GM18526 (cell line): ENCODE data around the gene COL4A1.

Experiments
- POLR2A ChIP-seq: IDR thresholded peaks from 3 replicates; pipeline ENCODE4 v1.6.1; 2011; ENCODE audit not compliant: insufficient read length; ENCODE audit errors: extremely low read depth

The COL4A1 gene

GRCh38 chr13:110331362-110331761 lies 24.4 kb upstream of the COL4A1 start:
- no peak for TF ChIP-seq POLR2A

- no peak for TF ChIP-seq POLR2A
Observed at GRCh38 chr13:110330491-110331011, 23.6 kb upstream of the COL4A1 start.

GRCh38 chr13:110329798-110330461 lies 23.0 kb upstream of the COL4A1 start:
- TF ChIP-seq POLR2A = no peak

GRCh38 chr13:110329258-110329657 lies 22.3 kb upstream of the COL4A1 start:
- TF ChIP-seq POLR2A = no peak

- TF ChIP-seq POLR2A = no peak
Observed at GRCh38 chr13:110328573-110328972, 21.6 kb upstream of the COL4A1 start.

- no peak for TF ChIP-seq POLR2A
Observed at GRCh38 chr13:110327051-110327721, 20.2 kb upstream of the COL4A1 start.

- no peak for TF ChIP-seq POLR2A
Observed at GRCh38 chr13:110326263-110326904, 19.4 kb upstream of the COL4A1 start.

- TF ChIP-seq POLR2A = no peak
Observed at GRCh38 chr13:110324026-110324749, 17.2 kb upstream of the COL4A1 start.

- TF ChIP-seq POLR2A = no peak
Observed at GRCh38 chr13:110323172-110323891, 16.4 kb upstream of the COL4A1 start.

- TF ChIP-seq POLR2A = no peak
Observed at GRCh38 chr13:110322828-110323171, 15.8 kb upstream of the COL4A1 start.

GRCh38 chr13:110322126-110322827 lies 15.3 kb upstream of the COL4A1 start:
- no peak for TF ChIP-seq POLR2A

GRCh38 chr13:110320645-110321044 lies 13.7 kb upstream of the COL4A1 start:
- no peak for TF ChIP-seq POLR2A

- TF ChIP-seq POLR2A = no peak
Observed at GRCh38 chr13:110319774-110320509, 13.0 kb upstream of the COL4A1 start.

- TF ChIP-seq POLR2A = no peak
Observed at GRCh38 chr13:110319397-110319773, 12.4 kb upstream of the COL4A1 start.
